ENCODE results near the gene KCNQ2.

GRCh38 chr20:63463400-63464288 is 8.8 kb downstream of the KCNQ2 start:
- TF ChIP-seq CTCF (IDR thresholded peaks at IDR 0.05), result no peak
- no peak for TF ChIP-seq POLR2A (IDR thresholded peaks at IDR 0.05)
- TF ChIP-seq EP300 (IDR thresholded peaks at IDR 0.05), result no peak
